HG03139 (cell line): Measurements from ENCODE around the gene AOPEP.

Experiments
- ATAC-seq: cut with Tn5 transposase; IDR thresholded peaks from one replicate; pipeline ENCODE4 v1.9.1; 2021; ENCODE audit not compliant: unreplicated experiment

AOPEP gene

GRCh38 chr9:94758880-94759279 is 32.4 kb downstream of the AOPEP start:
- no peak for ATAC-seq

GRCh38 chr9:94760010-94760409 is 33.5 kb downstream of the AOPEP start:
- ATAC-seq, result no peak

GRCh38 chr9:94760660-94761059 is 34.2 kb downstream of the AOPEP start:
- no peak for ATAC-seq

DNA sequence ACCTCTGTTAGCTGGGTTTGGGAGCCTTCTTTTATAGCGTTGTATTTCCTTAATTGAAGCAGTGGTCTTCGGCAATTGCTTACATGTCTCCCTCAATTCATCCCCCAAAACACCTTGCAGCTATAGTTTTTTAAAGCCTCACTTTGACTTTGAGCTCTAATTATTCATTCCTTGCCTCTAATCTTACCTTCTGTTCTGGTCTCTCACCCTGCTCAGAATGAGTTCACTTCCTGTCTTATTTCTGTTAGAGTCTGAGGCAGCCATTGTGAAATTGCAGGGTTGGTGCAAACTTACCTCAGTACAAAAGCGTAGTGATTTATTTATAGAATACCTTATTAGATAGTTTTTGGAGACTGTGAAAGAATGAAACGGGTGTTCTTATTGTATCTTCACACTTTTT is 35.0 kb downstream of the AOPEP start:
- ATAC-seq, result no peak

DNA sequence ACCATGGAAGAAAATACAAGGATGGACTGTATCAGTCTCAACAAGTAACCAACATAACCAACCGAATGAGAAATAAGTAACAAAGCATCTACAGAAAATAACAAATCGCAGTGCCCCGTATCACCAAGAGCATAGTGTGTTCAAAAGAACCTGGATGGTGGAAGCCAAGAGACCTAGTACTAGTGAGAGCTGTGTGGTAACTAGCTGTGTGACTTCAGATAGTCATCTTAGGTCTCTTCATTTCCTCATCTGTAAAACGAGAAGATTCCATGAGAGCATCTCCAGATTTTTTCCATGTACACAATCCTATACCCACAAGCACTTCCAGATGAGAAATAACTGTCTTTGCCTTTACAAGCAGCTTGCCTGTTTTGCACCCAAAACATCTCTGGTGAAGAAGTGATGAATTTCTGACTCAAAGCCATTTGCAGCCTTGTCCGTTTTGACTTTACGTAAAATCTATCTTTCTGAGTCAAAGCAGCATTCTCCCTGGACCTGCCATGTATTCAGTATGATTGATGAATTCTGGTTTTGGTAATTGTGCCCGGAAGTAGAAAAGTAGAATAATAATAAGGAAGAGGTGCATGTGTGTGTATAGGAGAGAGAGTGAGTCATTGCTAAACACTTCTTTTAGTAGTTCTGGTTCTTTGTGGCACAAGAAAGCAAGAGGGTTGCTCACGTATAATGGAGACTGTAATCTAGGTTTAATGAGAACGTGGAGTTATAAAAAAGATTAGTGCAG is 41.0 kb downstream of the AOPEP start:
- no peak for ATAC-seq

DNA sequence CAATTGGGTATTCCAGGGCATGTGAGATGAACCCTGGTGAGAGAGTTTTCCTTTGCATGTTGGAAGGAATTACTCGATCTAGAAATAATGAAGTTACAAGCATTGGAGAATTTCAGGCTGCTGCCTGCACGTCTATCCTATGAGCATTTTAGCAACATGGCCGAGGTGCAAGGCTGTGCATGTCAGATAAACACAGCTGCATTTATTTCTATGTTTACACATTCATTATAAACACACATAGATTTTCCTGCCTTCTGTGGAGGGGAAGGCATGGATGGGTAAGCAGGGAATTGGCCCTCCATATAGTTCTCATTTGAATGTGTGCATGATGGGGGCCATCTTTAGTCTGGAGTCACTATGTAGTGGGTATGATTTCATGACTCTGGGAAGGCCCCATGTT is 42.3 kb downstream of the AOPEP start:
- no peak for ATAC-seq

DNA sequence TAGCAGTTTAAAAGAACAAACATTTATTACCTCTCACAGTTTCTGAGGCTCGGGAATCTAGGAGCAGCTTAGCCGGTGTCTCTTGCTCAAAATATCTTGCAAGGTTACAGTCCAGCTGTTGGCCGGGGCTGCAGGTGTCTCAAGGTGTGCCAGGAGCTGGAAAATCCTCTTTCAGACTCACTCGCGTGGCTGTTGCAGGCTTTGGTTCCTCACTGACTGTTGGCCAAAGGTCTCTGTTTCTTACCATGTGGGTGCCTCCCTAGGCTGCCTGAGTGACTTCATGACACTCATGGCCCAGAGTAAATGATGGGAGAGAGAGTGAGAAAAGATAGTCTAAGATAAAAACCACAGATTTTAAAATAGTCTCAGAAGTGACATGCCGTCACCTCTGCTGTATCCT is 43.8 kb downstream of the AOPEP start:
- no peak for ATAC-seq

DNA sequence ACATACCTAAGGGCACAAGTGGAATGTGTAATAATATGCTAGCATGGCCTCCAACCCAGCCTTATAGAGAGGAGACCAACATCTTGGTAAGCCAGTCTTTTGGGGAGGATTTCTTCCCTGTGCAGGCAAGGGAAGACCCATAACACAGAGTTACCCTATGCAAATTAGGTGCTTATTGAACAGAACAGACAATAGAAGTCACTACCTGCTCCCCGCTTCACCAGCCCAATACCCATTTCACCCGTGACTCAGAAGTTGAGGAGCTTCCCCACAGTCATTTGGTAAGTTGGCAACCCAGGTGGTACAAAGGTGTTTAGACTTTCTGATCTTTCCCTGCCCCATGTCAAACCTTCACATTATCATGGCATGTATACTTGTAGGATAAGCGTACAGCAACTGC is 44.6 kb downstream of the AOPEP start:
- ATAC-seq, result no peak

DNA sequence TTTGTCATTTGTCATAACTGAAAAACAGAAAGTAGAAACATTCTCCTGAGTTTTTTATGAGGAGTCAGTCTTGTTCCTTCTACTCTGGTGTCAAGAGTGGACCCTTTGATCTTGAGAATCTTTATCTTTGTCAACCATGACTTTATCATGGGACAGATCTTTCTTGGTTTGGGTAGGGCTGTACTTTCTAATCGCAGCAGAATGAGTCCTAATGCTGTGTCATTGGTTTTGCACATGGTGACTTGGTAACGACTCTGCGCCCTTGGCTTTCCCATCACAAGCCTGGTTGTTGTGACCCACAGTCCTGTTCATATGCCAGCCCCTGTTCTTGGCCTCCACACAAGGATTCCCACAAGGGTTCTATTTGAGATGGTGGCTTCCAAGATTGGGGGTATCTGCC is 45.6 kb downstream of the AOPEP start:
- no peak for ATAC-seq

DNA sequence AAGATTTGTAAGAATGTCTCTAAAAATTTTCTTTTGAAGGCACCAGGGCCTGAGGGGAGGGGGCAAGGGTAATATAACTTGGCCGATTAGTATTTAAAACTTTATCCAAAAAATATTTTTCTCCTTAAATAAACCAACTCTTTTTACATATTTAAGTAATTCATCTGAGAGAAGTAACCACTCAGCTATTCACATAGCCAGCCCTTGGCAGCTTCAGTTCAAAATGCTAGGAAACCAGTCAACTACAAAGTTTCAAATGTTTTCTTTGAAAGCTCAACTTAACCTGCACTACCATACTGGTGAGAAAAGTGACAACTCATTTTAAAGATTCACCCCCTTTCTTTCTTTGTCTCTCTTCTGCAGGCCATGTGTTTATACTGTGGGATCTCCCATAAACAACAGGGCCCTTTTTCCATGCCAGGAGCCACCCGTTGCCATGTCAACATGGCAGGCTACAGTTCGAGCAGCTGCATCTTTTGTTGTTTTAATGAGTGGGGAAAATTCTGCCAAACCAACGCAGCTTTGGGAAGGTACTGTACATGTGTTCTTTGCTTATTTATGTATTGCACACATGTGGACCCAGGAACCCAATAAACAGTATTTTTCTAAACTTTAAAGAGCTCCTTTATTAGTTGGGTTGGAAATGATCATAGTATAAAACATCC is 46.3 kb downstream of the AOPEP start:
- no peak for ATAC-seq

- ATAC-seq, result no peak
Measured at GRCh38 chr9:94773655-94774054, 47.2 kb downstream of the AOPEP start.

DNA sequence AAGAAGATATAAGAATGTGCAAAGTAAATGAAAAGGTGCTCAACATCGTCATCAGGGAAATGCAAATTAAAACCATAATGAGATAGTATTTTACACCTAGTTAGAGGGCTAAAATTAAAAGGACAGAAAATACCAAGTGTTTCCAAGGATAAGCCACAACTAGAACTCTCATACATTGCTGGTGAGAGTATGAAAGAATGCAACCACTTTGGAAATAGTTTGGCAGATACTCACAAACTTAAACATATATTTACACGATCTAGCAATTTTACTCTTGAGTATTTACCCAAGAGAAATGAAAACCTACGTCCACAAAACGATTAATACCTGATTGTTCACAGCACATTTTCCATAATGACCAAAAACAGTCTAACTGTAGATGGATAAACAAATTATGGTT is 51.5 kb downstream of the AOPEP start:
- ATAC-seq, result no peak

GRCh38 chr9:94779031-94779430 is 52.5 kb downstream of the AOPEP start:
- ATAC-seq, result no peak

- no peak for ATAC-seq
Measured at GRCh38 chr9:94779693-94780290, 53.3 kb downstream of the AOPEP start.

- no peak for ATAC-seq
Measured at GRCh38 chr9:94780516-94780950, 54.0 kb downstream of the AOPEP start.

DNA sequence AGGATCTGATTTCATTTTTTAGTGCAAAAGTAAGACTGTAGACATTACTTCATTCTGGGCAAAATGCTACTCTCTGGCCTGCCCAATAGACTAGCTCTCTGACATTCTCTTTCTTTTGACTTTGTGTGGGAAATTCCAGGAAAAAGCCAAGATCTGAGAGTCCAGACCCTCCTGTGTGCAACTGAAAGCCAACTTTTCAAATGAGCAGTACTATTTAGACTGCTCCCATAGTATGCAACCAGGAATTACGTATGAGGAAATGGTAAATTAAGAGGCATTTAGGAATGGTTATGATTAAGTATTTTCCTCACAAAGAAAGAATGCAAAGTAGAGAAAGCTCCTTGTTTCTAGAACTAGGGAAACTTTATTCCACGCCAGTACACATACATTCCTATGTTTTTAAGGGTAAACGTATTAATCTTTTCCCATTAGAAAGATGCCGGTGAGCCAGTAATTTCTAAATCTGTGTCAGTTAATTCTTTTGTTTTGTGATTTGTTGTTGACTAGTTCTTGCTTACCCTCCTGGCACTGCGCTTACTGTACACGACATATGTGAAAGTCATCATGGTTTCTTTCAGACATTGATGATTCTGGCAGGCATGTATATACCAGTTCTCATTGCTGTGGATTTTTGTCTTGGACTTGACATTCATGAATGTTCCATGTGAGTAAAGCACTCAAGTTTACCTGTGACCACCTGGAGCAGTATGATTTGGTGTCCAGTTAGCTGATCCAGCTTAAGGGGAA is 56.0 kb downstream of the AOPEP start:
- no peak for ATAC-seq

DNA sequence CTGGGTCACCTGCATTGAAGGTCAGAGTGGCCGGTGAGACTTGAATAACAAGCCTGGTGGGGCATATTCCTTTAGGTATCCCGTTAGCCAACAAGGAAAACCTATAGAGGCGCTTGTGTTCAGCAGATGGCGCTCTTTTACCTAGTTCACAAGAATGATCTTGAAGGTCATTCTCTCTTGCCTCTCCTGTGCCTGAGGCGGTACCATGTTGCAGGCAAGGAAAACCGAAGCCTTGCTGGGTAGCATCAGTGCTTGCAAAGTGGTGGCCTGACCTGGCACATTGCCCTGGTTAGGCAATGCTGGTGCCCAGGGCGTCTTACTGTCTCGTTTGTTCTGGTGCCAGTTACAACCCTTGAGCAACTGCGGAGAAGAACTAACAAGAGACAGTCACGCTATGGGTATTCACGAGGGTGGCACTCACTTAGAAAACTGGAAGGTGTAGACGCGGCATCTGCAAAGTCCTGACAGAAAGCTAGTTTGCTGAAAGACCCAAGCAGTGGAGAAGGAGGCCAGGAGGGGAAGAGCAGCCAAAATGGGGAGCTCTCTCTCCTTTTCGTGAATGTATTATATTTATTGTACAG is 56.7 kb downstream of the AOPEP start:
- no peak for ATAC-seq

GRCh38 chr9:94783928-94784327 is 57.4 kb downstream of the AOPEP start:
- ATAC-seq, result no peak

DNA sequence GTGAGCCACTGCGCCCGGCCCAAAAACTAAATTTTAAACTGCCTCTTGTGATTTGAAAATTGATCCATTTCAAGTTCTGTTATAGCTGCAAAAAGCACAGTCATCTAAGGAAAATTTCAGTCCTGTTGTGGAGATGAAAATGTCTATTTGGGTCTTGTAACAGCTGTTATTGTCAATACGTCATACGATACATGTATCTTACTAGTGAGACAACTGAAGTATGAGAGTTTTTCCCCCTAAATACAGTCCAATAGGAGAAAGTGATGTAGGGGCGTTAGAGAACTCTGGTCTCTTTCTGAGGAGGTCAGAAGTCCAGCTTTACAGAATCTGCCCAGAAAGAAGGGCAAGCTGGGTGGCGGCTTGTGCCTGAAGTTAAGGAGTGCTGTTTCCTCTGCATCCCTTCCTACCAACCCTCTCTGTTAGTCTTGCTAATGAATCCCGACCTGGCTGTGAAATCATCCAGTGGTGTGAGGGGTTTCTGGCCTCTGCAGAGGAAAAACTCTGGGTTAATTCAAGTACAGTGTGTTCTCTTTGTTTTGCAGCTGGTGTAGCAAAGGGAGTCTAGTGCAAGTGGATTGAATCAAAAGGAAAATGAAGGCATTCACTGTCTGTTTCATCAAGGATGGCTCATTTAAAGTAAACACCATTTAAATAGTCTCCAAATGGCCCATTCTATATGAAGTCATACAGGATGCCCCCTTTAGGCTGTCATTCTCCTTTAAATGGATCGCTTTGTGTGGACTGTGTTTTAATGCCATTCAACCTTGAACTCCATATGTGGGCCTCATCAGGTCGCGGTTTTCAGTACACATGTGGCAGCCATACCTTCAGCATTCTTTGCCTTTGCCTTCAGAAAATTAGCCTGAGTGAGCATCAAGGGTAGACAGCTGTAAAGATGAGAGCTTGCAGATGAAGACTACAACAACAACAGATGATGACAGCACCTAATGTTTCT is 59.0 kb downstream of the AOPEP start:
- no peak for ATAC-seq

GRCh38 chr9:94786586-94786985 is 60.1 kb downstream of the AOPEP start:
- no peak for ATAC-seq
